ENCODE results near the gene ST13.

DNA sequence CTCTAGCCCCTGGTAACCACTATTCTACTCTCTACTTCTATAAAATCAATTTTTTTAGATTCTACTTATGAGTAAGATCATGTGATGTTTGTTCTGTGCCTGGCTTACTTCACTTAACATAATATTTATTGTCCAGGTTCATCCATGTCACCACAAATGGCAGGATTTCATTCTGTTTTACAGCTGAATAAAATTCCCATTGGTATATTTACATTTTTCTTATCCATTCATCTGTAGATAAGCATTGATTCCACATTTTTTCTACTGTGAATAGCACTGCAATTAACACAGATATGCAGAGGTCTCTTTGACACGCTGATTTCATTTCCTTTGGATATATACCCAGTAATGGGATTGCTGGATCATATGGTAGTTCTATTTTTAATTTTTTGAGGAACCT lies 53.1 kb downstream of the ST13 start:
- TF ChIP-seq, protein P1, sequence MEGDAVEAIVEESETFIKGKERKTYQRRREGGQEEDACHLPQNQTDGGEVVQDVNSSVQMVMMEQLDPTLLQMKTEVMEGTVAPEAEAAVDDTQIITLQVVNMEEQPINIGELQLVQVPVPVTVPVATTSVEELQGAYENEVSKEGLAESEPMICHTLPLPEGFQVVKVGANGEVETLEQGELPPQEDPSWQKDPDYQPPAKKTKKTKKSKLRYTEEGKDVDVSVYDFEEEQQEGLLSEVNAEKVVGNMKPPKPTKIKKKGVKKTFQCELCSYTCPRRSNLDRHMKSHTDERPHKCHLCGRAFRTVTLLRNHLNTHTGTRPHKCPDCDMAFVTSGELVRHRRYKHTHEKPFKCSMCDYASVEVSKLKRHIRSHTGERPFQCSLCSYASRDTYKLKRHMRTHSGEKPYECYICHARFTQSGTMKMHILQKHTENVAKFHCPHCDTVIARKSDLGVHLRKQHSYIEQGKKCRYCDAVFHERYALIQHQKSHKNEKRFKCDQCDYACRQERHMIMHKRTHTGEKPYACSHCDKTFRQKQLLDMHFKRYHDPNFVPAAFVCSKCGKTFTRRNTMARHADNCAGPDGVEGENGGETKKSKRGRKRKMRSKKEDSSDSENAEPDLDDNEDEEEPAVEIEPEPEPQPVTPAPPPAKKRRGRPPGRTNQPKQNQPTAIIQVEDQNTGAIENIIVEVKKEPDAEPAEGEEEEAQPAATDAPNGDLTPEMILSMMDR (IDR thresholded peaks at IDR 0.05; ENCODE audit: poor library complexity), result no peak
- TF ChIP-seq EZH2 (IDR thresholded peaks at IDR 0.05; ENCODE audit: borderline replicate concordance) (no peak), EZH2phosphoT487 (IDR thresholded peaks at IDR 0.05; ENCODE audit: low read depth, severe bottlenecking, unreplicated experiment) (no peak)

All from hepatocyte (in vitro differentiated cells).